ENCODE measurements around the gene TAF6L. TPM values are rescaled to one million over a fixed set of nuclear protein-coding genes. Genes with fewer than 3 reads are reported as not detected.
A peak's percentile ranks its signal among the peaks of the same experiment; 100 is the strongest.

Gene TAF6L
- total RNA-seq, 1 experiment from 2014 or later: 37.7 TPM

DNA sequence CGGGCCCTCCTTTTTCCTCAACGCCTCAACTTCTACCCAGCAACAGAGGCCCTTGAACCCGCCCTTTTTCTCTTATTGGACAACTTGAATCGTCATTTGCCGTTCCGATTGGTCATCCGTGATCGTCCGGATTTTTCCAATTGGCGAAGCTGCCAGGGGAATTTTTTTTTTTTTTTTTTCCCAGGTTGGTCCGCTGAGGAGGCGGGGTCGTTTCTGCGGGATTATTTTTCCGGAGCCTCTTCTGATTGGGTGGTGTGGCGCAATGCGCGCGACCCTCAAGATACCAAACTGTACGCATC, 43.4 kb upstream of the TAF6L start:
- Histone ChIP-seq H2AFZ (ENCODE audit: low read length) (no peak overlapping the region), H3K79me2 (ENCODE audit: insufficient read depth, low read length) (peaks cover 30% of the 10 kb centered on the region), H2BK12ac (ENCODE audit: insufficient read length, low read depth, low read length) (no peak overlapping the region), H2BK5ac (ENCODE audit: insufficient read length, low read length) (no peak overlapping the region), H3K14ac (ENCODE audit: insufficient read depth, low read length) (no peak overlapping the region), H3K9ac (ENCODE audit: extremely low read depth, insufficient read length, low read length) (peak overlapping the region; percentile 93), H3K23me2 (ENCODE audit: insufficient read length, low read depth, low read length, poor library complexity, severe bottlenecking) (peaks cover 25% of the 10 kb centered on the region), H3T11ph (ENCODE audit: low read length) (no peak overlapping the region), H2BK120ac (ENCODE audit: low read depth, low read length, poor library complexity, severe bottlenecking) (no peak overlapping the region), H3K18ac (ENCODE audit: insufficient read length, low read depth, low read length) (peak overlapping the region; percentile 45), H3K9me3 (ENCODE audit: control insufficient read depth, low read depth, low read length) (no peaks in the 10 kb centered on the region), H3K27me3 (ENCODE audit: insufficient read depth, low read length) (no peaks in the 10 kb centered on the region), H3K79me1 (ENCODE audit: insufficient read depth, low read depth, low read length, poor library complexity, severe bottlenecking) (peaks cover 6% of the 10 kb centered on the region), H4K91ac (ENCODE audit: insufficient read length, low read depth, low read length) (no peak overlapping the region), H3K4me1 (ENCODE audit: insufficient read depth, low read length) (no peaks in the 10 kb centered on the region), H4K8ac (replicated peaks; ENCODE audit: insufficient read length, low read depth, low read length) (no peak overlapping the region), H3K27ac (ENCODE audit: insufficient read length, low read depth, low read length) (peak overlapping the region; percentile 96), H2BK20ac (ENCODE audit: low read depth, low read length, poor library complexity, severe bottlenecking) (no peak overlapping the region), H3K23ac (ENCODE audit: insufficient read length, low read depth, low read length) (no peak overlapping the region), H4K20me1 (ENCODE audit: control insufficient read depth, insufficient read depth, insufficient read length) (no peaks in the 10 kb centered on the region), H3K56ac (ENCODE audit: insufficient read length, low read depth, low read length) (no peak overlapping the region), H2AK5ac (ENCODE audit: insufficient read length, low read length) (no peak overlapping the region), H3K4me2 (ENCODE audit: insufficient read depth, insufficient read length, low read length) (peak overlapping the region; percentile 99), H2BK15ac (ENCODE audit: low read depth, low read length) (no peak overlapping the region), H4K5ac (ENCODE audit: insufficient read length, low read depth, low read length) (no peak overlapping the region), H3K4ac (ENCODE audit: low read depth, low read length) (no peak overlapping the region)
- Mint-ChIP-seq H3K9me3 (no peaks in the 10 kb centered on the region), H3K36me3 (ENCODE audit: insufficient read depth in 1 of 3, low read depth in 3 of 3) (peaks cover 20 to 43% (median 35%) of the 10 kb centered on the region in 3 experiments), H3K27me3 (ENCODE audit: low read depth) (no peaks in the 10 kb centered on the region), H3K4me1 (peaks cover 20 to 27% of the 10 kb centered on the region in 2 experiments), H3K27ac (peak overlapping the region; percentile 99 to 100 (median 100)), H3K4me3 (peak overlapping the region; percentile 89 to 95)
- DNase-seq: peak; percentile 93
- WGBS (ENCODE audit: extremely low coverage, insufficient read length, low lambda C conversion rate): no CpG with 5 or more reads among the region's 20 CpGs
- TF ChIP-seq, protein P1, sequence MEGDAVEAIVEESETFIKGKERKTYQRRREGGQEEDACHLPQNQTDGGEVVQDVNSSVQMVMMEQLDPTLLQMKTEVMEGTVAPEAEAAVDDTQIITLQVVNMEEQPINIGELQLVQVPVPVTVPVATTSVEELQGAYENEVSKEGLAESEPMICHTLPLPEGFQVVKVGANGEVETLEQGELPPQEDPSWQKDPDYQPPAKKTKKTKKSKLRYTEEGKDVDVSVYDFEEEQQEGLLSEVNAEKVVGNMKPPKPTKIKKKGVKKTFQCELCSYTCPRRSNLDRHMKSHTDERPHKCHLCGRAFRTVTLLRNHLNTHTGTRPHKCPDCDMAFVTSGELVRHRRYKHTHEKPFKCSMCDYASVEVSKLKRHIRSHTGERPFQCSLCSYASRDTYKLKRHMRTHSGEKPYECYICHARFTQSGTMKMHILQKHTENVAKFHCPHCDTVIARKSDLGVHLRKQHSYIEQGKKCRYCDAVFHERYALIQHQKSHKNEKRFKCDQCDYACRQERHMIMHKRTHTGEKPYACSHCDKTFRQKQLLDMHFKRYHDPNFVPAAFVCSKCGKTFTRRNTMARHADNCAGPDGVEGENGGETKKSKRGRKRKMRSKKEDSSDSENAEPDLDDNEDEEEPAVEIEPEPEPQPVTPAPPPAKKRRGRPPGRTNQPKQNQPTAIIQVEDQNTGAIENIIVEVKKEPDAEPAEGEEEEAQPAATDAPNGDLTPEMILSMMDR (conservative IDR thresholded peaks at IDR 0.05): no peak
